Measurements from ENCODE around the gene ADAM19.

ADAM19 gene

GRCh38 chr5:157514974-157515373 is 60.6 kb downstream of the ADAM19 start:
- TF ChIP-seq, protein P1, sequence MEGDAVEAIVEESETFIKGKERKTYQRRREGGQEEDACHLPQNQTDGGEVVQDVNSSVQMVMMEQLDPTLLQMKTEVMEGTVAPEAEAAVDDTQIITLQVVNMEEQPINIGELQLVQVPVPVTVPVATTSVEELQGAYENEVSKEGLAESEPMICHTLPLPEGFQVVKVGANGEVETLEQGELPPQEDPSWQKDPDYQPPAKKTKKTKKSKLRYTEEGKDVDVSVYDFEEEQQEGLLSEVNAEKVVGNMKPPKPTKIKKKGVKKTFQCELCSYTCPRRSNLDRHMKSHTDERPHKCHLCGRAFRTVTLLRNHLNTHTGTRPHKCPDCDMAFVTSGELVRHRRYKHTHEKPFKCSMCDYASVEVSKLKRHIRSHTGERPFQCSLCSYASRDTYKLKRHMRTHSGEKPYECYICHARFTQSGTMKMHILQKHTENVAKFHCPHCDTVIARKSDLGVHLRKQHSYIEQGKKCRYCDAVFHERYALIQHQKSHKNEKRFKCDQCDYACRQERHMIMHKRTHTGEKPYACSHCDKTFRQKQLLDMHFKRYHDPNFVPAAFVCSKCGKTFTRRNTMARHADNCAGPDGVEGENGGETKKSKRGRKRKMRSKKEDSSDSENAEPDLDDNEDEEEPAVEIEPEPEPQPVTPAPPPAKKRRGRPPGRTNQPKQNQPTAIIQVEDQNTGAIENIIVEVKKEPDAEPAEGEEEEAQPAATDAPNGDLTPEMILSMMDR (IDR thresholded peaks at IDR 0.05; ENCODE audit: extremely low read depth, insufficient read depth, missing control alignments), result no peak
- in situ Hi-C loops (cut with MboI; ENCODE audit: low pct_unique_long_range_greater_than_20kb, low sequenced_read_pairs, unreplicated experiment), result no loop called here
- DNase-seq (ENCODE audit: low spot score), result no peak

DNA sequence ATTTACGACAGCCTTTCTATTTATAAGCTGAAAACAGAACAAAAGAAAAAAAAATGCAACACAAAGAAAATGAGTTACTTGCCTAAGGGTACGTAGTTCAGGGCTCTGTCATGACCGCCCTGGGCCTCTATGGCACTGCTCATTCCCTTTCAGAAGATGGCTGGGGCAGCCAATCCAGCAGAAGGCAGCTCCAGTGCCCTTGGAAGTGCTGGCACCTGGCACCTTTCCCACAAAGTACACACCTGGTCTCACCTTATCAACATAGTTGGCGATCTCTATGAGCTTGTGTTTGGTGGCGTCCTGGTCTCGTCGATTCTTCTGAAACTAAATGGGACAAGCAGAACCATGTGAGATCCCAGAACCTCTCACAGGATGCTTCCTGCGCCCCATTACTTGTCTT is 62.4 kb downstream of the ADAM19 start:
- in situ Hi-C loops (cut with MboI; ENCODE audit: low pct_unique_long_range_greater_than_20kb, low sequenced_read_pairs, unreplicated experiment), result no loop called here
- no peak for DNase-seq (ENCODE audit: low spot score)
- TF ChIP-seq, protein P1 (IDR thresholded peaks at IDR 0.05; ENCODE audit: extremely low read depth, insufficient read depth, missing control alignments), result no peak

DNA sequence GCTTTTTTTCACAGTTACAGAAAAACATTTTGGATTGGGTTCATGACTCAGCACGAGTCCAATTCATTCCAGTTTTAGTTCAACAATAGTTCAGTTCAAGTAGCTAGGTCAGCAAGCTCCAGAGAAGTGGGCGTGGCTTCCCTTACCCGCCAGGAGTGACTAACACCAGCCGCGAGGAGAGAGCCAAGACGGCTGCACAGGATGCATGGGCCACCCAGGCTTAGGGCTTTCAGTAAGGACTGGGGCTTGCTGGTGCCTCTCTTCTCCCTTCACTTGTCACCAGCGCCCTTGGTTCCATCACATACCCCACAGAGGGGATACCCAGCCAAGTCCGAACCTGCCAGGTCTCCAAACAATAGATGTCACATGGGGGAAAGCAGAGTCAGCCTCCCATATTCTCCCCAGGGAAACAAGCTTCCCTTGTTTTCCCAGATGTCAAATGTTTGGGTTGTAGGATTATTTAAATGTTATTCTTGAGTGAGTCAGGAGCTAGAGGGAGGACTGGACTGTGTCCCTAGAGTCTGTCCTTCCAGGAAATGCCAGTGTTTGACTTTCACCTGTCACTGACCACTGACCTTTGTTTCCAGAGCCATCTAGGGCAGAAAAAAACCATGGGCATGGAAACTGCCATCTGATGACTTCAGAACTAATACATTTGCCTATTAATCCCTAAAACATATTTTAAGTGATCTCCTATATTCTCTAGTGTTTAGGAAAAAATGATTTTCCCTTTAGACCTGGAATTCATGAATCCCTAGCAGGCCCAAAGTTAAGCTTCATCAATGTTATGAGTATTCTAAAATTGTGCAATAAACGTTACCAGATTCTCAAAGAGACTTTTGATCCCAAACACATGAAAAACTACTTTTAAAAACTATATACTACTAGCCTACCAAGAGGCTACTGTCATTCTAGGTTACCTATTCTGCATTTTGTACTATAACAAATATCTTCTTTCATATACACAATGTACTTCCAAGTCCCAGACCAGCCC is 63.6 kb downstream of the ADAM19 start:
- DNase-seq (ENCODE audit: low spot score), result no peak
- in situ Hi-C loops (cut with MboI; ENCODE audit: low pct_unique_long_range_greater_than_20kb, low sequenced_read_pairs, unreplicated experiment), result no loop called here
- TF ChIP-seq, protein P1 (IDR thresholded peaks at IDR 0.05; ENCODE audit: extremely low read depth, insufficient read depth, missing control alignments), result no peak

GRCh38 chr5:157510682-157511081 is 64.9 kb downstream of the ADAM19 start:
- in situ Hi-C loops (cut with MboI; ENCODE audit: low pct_unique_long_range_greater_than_20kb, low sequenced_read_pairs, unreplicated experiment), result no loop called here
- TF ChIP-seq, protein P1 (IDR thresholded peaks at IDR 0.05; ENCODE audit: extremely low read depth, insufficient read depth, missing control alignments), result no peak
- no peak for DNase-seq (ENCODE audit: low spot score)

GRCh38 chr5:157509587-157509986 is 66.0 kb downstream of the ADAM19 start:
- no peak for DNase-seq (ENCODE audit: low spot score)
- in situ Hi-C loops (cut with MboI; ENCODE audit: low pct_unique_long_range_greater_than_20kb, low sequenced_read_pairs, unreplicated experiment), result loop anchor here (10.0 kb wide), 1 partner anchor 85 kb away; no protein-coding TSS in a partner anchor
- TF ChIP-seq, protein P1 (IDR thresholded peaks at IDR 0.05; ENCODE audit: extremely low read depth, insufficient read depth, missing control alignments), result no peak

- no peak for DNase-seq (ENCODE audit: low spot score)
- in situ Hi-C loops (cut with MboI; ENCODE audit: low pct_unique_long_range_greater_than_20kb, low sequenced_read_pairs, unreplicated experiment), result loop anchor here (10.0 kb wide), 1 partner anchor 86 kb away; no protein-coding TSS in a partner anchor
Measured at GRCh38 chr5:157509093-157509492, 66.5 kb downstream of the ADAM19 start.

More at GRCh38 chr5:157509093-157509492, 66.5 kb downstream of the ADAM19 start:
- TF ChIP-seq, protein P1 (IDR thresholded peaks at IDR 0.05; ENCODE audit: extremely low read depth, insufficient read depth, missing control alignments), result no peak

Measured in GM13977 (cell line).